Activated T-helper 17 cell treated with anti-CD3 and anti-CD28 coated beads, Interleukin-2, amount 50 U/mL, for 72 hours (primary cell): Measurements from ENCODE around the gene TBPL1. TPM values are rescaled to one million over a fixed set of nuclear protein-coding genes. Genes with fewer than 3 reads are reported as not detected.
A peak's percentile ranks its signal among the peaks of the same experiment; 100 is the strongest.

Experiments used
- ATAC-seq: fragments of 150-1000 bp; cut with Tn5 transposase; replicated peaks from 2 replicates; pipeline ENCODE4 v1.10.0; 2021; ENCODE audit warnings: mild to moderate bottlenecking, moderate library complexity
- H3K27ac Mint-ChIP-seq: one replicate; pipeline ENCODE4 v1.8.0; 2022; ENCODE audit warnings: mixed read lengths
- H3K27me3 Mint-ChIP-seq: one replicate; pipeline ENCODE4 v1.8.0; 2022; ENCODE audit warnings: mixed read lengths
- H3K36me3 Mint-ChIP-seq: one replicate; pipeline ENCODE4 v1.8.0; 2022; ENCODE audit warnings: low read depth, mild to moderate bottlenecking, mixed read lengths
- H3K4me1 Mint-ChIP-seq: one replicate; pipeline ENCODE4 v1.8.0; 2022; ENCODE audit warnings: mixed read lengths
- H3K4me3 Mint-ChIP-seq: one replicate; pipeline ENCODE4 v1.8.0; 2022; ENCODE audit warnings: mild to moderate bottlenecking, mixed read lengths
- H3K9me3 Mint-ChIP-seq: one replicate; pipeline ENCODE4 v1.8.0; 2022; ENCODE audit warnings: mixed read lengths
- total RNA-seq, 2 donors: library from RNA; stranded (reverse); gene quantifications; one replicate each; pipeline ENCODE4 v1.2.3, GENCODE V29; 2022

Gene TBPL1
- total RNA-seq, 2 donors from 2014 or later: 14.7 to 25.8 TPM

DNA sequence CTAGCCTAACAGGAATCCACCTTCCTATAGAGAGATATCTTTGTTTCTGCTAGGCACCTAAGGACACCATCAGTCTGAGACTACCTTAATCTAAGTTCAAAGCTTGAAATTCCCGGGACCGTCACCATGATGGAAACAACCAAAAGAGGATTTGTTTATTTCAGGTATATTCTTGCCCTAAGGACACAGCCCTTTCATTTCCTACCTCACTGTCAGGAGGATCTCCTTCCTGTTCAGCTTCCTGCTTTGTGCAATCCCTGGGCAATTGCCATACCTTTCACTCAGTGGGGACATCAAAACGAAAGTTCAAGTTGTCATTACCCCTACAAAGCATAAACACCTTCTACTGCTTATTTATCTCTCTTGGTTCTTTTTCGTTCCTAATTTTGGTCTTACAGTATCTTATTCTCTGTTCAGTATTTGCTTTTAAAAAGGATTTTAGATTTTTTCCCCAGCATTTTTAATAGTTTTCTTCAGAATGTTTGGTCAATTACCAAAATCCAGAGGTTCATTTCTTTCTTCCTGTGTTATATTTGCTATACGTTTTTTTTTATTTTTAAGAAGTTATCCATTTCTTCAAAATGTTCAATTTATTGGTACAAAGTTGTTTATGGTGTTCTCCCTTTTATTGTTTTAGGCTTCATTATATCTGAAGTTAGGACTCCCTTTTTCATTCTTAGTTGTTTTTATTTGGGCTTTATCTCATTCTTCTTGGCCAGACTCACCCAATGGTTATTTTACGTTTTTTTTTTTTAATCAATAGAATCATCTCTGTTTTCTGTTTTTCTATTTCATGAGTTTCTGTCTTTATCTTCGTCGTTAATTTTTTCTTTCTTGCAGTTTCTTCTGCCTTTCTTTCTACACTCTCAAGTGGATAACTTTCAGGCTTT is 13.0 kb upstream of the TBPL1 start:
- no peaks in the 10 kb centered on the region for H3K4me1 Mint-ChIP-seq
- no peaks in the 10 kb centered on the region for H3K36me3 Mint-ChIP-seq
- H3K27me3 Mint-ChIP-seq: peaks cover 10% of the 10 kb centered on the region

DNA sequence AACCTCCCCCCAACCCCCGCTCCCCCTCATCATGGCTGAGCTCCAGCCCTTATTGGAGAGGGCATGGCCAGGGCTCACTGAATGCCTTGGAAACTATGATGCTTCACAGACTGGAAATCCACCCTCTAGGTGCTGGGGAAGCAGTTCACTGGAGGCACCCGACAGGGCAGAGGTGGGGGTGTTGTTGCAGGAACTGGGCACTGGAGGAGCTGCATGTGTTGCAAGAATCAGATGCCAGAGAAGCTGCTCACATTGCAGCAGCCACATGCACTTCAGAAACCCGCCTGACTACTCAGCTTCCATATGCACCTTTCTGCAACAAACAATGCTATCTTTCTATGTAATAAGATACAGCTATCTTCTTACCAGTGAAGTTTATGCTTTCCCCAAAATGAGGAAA is 7.9 kb upstream of the TBPL1 start:
- Mint-ChIP-seq H3K4me1 (no peaks in the 10 kb centered on the region), H3K36me3 (no peaks in the 10 kb centered on the region), H3K27ac (no peak overlapping the region), H3K4me3 (no peak overlapping the region), H3K9me3 (no peaks in the 10 kb centered on the region), H3K27me3 (peaks cover 9% of the 10 kb centered on the region)
- ATAC-seq: no peak

More for the DNA sequence above, 13.0 kb upstream of the TBPL1 start:
- no peak for ATAC-seq
- Mint-ChIP-seq H3K27ac (no peak overlapping the region), H3K4me3 (no peak overlapping the region), H3K9me3 (no peaks in the 10 kb centered on the region)

DNA sequence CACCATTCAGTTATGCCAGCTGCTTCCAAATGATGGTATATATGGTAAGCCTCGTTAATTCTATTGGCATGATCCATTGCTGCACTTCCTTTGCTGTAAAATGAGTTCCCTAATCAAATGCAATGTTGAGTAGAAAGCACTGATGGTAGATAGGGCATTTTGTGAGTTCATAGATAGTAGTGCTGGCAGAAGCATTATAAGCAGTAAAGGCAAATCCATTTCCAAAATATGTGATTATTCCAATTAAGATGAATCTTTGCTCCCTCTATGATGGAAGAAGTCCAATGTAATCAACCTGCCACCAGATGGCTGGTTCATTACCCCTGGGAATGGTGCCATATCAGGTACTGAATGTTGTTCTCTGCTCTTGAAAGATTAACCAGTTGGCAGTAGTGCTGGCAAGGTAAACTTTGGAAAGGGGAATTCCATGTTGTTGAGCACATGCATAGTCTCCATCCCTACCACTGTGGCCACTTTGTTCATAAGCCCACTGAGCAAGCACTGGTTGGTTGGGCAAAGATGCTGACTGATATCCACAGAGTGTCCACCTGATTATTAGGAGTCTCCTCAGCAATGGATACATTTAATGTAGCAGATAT is 5.6 kb upstream of the TBPL1 start:
- Mint-ChIP-seq H3K36me3 (no peaks in the 10 kb centered on the region), H3K9me3 (no peaks in the 10 kb centered on the region), H3K27me3 (no peaks in the 10 kb centered on the region), H3K4me1 (peaks cover 6% of the 10 kb centered on the region), H3K27ac (no peak overlapping the region), H3K4me3 (no peak overlapping the region)
- no peak for ATAC-seq

DNA sequence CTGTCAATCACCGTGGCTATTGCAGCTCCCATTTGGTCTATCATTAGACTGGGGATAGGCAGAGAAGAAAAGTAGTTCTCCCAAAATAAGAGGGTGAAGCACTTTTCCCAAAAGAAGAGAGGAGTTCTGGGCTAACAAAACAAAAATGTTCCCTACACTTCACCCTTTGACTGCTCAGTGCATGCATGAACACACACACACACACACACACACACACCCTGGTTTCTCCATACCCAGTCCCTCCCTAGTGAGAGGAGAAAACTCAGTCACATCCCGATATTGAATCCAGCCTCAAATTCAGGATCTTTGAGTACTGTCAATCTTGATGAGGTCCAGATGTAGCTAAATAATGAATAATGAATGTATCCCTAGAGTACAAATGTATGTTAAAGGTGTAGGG is 4.6 kb upstream of the TBPL1 start:
- no peak overlapping the region for H3K27ac Mint-ChIP-seq
- H3K4me3 Mint-ChIP-seq: no peak overlapping the region
- no peaks in the 10 kb centered on the region for H3K36me3 Mint-ChIP-seq
- no peaks in the 10 kb centered on the region for H3K27me3 Mint-ChIP-seq
- no peak for ATAC-seq
- peaks cover 6% of the 10 kb centered on the region for H3K4me1 Mint-ChIP-seq
- H3K9me3 Mint-ChIP-seq: no peaks in the 10 kb centered on the region

DNA sequence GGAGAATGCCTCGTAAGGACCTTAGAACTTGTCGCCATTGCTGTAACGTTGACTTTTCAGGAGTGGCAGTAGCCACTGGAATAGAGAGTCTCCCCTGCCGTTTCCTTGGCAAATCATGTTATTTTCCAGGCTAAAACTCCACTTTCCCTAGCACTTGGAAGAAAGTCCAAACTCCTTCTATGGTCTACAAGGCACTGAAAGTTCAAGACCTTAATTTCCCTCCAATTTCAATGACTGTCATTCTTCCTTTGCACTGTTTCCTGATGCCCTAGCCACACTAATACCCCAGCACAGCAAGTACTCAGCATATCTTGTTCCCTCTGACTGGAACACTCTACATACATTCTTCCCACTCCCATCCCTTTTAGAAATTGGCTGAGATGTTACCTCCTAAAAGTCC is 1.8 kb upstream of the TBPL1 start:
- no peak for ATAC-seq
- H3K36me3 Mint-ChIP-seq: no peaks in the 10 kb centered on the region

DNA sequence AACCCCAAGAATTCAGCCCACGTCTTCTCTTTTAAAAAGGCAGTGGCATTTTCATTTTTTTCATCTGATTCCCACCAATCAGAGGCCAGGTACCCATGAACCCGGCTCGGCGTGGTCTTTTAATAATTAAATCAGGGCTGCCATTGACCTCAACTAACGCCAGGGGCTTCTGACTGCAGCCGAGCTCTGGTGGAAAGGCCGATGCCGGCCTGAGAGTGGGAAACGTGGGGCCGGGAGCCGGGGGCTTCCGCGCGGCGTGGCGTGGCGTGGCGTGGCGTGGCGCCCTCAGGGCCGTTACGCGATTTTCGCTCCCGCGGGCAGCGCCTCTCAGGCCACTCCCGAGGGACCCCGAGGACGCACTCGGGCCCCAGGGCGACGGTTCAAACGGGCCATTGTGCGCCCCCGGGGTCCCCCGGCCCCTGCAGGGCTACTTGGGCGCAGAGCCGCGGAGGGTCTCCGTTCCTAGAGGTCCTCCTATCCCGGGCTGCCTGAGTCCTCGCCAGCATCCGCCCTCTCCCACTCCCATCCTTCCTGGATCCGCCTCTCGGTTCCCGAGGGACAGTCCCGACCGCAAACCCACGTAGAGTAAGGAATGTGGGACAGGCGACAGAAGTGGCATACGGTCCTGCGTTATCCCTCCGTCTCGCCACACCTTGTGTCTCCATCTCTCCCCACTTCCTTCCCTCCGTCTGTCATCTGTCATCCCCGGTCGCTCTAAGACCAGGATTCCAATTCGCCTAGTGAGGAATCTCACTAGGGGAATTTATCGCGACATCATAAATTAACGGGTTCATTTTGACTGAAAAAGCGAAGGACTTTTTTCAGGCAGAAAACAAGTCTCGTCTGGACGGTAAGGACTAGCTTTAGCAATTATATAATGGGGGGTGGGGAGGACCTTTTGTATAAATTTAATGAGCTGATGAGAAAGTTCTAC is 876 bp upstream of the TBPL1 start:
- Mint-ChIP-seq H3K4me1 (peaks cover 22% of the 10 kb centered on the region), H3K27ac (peak overlapping the region; percentile 87), H3K36me3 (no peaks in the 10 kb centered on the region), H3K27me3 (no peaks in the 10 kb centered on the region), H3K9me3 (no peaks in the 10 kb centered on the region), H3K4me3 (peak overlapping the region; percentile 92)
- peak; percentile 34 for ATAC-seq

More for the DNA sequence above, 1.8 kb upstream of the TBPL1 start:
- H3K27ac Mint-ChIP-seq: peak overlapping the region; percentile 6
- H3K9me3 Mint-ChIP-seq: no peaks in the 10 kb centered on the region
- peaks cover 22% of the 10 kb centered on the region for H3K4me1 Mint-ChIP-seq
- peak overlapping the region; percentile 92 for H3K4me3 Mint-ChIP-seq
- no peaks in the 10 kb centered on the region for H3K27me3 Mint-ChIP-seq

DNA sequence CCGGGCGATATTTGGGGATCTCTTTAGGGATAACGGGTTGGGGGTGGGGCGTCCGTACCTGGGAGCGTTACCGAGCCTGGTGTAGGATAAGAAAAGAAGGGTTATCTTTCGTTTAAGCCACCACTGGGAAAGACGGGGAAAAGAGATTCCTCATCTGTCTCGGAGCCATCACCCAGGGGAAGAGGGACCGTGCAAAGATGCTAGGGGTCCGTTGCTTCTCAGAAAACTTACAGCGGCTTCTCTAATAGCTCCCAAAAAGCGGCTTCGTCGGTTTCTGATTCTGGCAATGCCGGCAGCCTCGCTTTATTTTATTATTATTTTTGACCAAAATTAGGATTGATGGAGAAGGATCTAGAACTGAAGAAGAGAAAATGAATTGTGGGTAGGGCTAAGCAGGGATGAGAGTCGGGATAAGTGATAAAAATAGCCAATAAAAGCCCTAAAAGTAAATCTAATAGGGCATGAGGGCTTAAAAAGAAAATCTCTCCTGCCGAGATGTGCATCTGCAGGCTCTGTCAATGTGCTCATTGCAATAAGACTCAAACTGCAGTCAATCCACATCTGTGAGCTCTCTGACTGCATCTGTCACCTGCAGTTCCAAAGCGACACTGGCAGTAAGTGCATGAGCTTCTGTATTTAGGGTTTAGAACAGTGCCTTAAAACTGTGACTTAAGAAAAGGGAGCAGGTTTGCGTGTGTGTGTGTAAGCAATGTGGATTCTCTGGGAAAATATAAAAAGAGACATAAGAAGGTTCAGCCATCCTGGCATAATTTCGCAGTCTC is 801 bp downstream of the TBPL1 start:
- Mint-ChIP-seq H3K36me3 (no peaks in the 10 kb centered on the region), H3K4me3 (peak overlapping the region; percentile 92), H3K27me3 (no peaks in the 10 kb centered on the region), H3K27ac (peak overlapping the region; percentile 87), H3K9me3 (no peaks in the 10 kb centered on the region), H3K4me1 (peaks cover 28% of the 10 kb centered on the region)
- ATAC-seq: no peak

DNA sequence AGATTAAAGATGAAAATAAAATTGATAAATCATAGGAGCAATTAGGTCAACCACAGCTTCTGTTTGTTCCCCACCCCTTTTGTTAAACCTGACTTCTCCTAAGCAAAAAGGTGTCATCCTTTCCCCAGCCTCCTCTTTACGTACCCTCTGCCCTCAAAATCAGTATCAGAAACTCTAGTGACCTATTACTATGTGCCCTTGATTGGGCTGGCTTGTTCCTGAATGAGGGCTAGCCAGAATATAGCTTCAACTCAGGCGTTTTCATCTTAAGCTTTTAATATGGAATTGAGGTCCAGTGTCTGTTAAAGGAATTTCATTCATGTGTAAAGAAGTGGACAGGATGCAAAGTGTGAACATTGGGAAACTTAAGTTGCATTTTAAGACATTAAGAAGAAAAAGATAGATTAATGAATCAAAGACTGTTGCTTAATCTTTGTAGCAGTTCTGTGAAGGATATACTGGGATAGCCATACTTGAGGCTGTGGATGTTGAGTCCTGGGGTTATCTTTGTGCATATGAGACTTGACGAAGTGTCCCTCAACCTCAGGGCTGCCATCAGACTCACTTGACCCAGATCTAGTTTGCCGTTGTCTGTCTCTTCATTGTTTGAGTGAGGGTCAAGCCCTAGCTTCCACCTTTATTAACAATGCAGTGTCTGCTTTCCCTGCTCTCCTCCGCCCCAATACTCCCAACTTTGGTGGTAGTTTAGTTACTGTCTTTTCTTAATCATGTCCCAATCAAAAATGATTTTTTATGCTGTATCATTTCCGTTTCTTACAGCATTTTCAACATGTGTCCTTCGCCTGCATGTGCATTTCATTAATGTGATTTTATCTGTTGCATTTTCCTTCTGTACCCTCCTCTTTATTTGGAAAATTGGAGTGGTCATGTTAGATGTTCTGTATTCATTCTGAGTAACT is 1.9 kb downstream of the TBPL1 start:
- ATAC-seq: no peak
- peaks cover 28% of the 10 kb centered on the region for H3K4me1 Mint-ChIP-seq
- H3K36me3 Mint-ChIP-seq: no peaks in the 10 kb centered on the region
- no peaks in the 10 kb centered on the region for H3K9me3 Mint-ChIP-seq
- H3K27me3 Mint-ChIP-seq: no peaks in the 10 kb centered on the region
- peak overlapping the region; percentile 87 for H3K27ac Mint-ChIP-seq
- H3K4me3 Mint-ChIP-seq: peak overlapping the region; percentile 92

DNA sequence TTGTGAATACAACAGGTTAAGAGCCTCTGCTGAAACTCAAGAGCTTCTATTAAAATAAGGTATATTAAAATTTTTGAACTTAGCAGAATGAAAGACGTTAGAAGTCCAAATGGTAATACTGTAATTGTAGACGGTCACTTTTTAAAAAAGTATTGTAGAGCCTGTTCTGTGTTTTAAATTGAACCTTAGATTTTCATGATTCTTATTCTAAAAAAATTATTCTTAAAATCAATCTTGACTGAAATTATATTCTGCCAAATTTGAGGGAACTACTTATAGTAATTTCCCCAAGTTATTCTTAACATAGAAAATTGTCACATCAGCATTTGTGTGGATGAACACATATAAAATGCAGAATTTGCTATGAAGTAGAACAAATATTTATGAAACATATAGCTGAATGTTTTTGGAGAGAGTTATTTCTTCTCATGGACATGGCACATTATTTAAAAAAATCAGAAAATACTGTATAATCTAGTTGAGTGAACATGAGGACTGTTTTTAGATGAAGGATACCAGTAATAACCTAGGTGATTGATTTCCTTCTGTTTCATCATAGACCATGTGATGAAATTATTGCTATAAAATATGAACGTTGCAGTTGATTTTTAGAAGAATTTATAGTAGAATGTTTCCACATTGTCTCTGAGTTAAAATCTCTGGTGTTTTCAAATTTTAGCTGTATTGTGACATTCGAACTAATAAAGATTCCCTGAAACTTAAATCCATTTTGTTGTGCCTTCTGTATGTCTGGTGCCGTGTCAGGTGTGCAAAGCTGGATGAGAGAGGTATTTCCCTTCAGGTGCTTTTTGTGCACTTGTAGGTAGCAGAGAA is 2.8 kb downstream of the TBPL1 start:
- Mint-ChIP-seq H3K36me3 (no peaks in the 10 kb centered on the region), H3K27ac (no peak overlapping the region), H3K4me1 (peaks cover 31% of the 10 kb centered on the region), H3K27me3 (no peaks in the 10 kb centered on the region), H3K4me3 (peak overlapping the region; percentile 92), H3K9me3 (no peaks in the 10 kb centered on the region)
- no peak for ATAC-seq

DNA sequence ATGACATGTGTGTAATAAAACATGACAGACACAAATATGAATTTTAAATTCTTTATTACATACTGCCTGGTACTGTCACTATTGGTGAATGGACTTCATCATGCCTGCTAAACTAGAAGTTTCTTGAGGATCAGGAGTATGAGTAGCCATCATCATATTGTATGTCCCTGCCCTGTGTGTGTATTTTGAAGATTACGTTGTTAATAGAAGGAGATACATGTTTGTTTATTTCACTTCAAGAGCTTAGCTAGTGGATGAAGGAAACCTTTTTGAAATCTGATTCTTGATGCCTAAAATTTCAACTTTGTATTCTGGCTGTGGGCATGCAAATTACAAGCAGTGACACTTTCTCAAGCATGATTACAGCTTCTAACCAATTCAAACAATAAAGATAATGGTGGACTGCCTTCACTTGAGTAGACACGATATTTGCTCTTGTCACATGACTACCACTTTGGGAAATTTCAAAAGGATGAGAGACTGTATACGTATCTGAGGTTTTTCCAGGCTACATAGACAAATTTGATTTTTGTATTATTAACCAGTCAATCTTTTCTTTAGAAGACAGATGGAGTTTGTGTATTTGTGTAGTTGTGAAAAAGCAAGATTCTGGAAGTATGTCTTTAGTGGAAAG is 3.5 kb downstream of the TBPL1 start:
- H3K27me3 Mint-ChIP-seq: no peaks in the 10 kb centered on the region
- no peaks in the 10 kb centered on the region for H3K36me3 Mint-ChIP-seq
- no peak for ATAC-seq
- H3K4me1 Mint-ChIP-seq: peaks cover 29% of the 10 kb centered on the region
- H3K9me3 Mint-ChIP-seq: no peaks in the 10 kb centered on the region
- no peak overlapping the region for H3K4me3 Mint-ChIP-seq
- H3K27ac Mint-ChIP-seq: no peak overlapping the region

DNA sequence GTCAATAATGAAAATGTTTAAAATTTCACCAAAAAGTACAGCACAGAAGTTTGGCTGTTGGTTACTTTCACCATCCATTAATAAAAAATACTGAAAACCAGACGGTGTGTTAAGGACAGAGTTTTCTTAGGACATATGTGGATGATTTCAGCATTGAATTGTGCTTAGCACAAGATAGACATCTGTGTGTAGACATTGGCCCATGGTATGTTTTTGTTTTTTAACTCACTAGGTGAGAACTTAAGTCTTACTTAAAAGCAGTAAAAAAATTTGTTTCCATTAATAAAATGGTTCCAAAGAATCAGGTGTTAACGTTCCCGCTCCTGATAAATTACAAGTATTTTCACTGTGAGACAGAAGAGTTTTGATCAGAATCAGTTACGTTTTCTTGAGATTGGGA is 4.2 kb downstream of the TBPL1 start:
- Mint-ChIP-seq H3K27me3 (no peaks in the 10 kb centered on the region), H3K27ac (no peak overlapping the region), H3K4me1 (peaks cover 33% of the 10 kb centered on the region), H3K36me3 (no peaks in the 10 kb centered on the region), H3K4me3 (no peak overlapping the region), H3K9me3 (no peaks in the 10 kb centered on the region)
- no peak for ATAC-seq

DNA sequence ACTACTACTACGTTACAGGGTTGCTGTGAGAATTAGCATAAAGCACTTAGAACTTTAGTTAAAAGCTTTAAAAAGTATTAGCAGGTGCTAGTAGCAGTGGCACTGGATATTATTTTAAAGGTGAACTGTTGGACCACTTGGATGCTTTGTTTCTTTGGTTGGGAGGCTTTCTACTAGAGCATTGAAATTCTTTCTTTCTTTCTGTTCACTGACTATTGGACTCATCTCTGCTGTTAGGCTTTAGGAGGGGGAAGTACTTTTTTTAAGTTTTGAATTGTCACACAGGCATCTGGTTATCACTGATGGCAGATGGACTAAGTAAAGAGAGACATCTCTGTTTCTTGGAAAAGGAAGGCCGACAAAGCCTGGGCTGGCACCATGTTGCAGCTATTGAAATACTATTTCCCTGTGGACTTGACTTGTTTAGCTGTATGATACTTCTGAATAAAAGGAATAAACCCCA is 4.8 kb downstream of the TBPL1 start:
- ATAC-seq: no peak
- no peaks in the 10 kb centered on the region for H3K36me3 Mint-ChIP-seq
- no peaks in the 10 kb centered on the region for H3K27me3 Mint-ChIP-seq
- no peaks in the 10 kb centered on the region for H3K9me3 Mint-ChIP-seq
- peak overlapping the region; percentile 31 for H3K27ac Mint-ChIP-seq
- H3K4me3 Mint-ChIP-seq: no peak overlapping the region
- peaks cover 38% of the 10 kb centered on the region for H3K4me1 Mint-ChIP-seq
